ENCODE data around the gene CDKN2AIP.

DNA sequence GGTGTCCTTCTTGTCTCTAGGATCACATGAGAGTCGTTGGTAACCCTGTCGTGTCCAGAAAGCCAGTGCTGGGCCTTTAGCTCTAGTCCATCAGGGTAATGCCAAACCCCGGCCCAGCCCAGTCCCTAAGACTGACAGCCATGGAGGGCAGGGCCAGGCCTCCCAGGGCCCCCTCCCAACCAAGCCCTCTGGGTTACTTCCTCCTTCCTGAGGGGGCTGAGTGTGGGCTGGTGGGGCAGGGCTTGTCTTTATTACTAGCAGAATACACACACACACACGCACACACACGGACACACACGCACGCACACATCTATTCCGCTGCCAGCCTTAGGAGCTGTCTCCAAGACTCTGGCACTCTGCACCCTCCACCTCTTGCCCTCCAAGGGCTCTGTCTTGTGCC is 35.6 kb upstream of the CDKN2AIP start:
- TF ChIP-seq CTCF (IDR thresholded peaks at IDR 0.05) (no peak), EP300 (IDR thresholded peaks at IDR 0.05) (no peak)
